H1 (cell line): ENCODE measurements around the gene AREG. TPM values are rescaled to one million over a fixed set of nuclear protein-coding genes. Genes with fewer than 3 reads are reported as not detected.

Source experiments
- CTCF ChIA-PET: fragments of 300-600 bp; sonication (Branson Sonifier 250); formaldehyde crosslinking; loops from one replicate; lab custom pipeline; 2021; ENCODE audit not compliant: partially characterized antibody; lab: Charles Lee
- POLR2A ChIA-PET: fragments of 300-600 bp; sonication (Branson Sonifier 250); formaldehyde crosslinking; loops from one replicate; lab custom pipeline; 2021; ENCODE audit warnings: inconsistent platforms; ENCODE audit not compliant: partially characterized antibody; lab: Charles Lee
- DNase-seq, 2 experiments: peaks; one replicate each; pipeline versions ENCODE4 v3.0.0 to v3.0.0-alpha.2; 2010 to 2022; ENCODE audit warnings: low spot score in 2 of 2, low read depth in 1 of 2, mixed read lengths in 1 of 2
- FAIRE-seq: peaks from 2 replicates; lab custom pipeline; 2011; peaks lifted over from hg19 to GRCh38; lab: Jason Lieb, UNC
- H2AFZ ChIP-seq: 2 replicates; pipeline ENCODE4 v1.8.1; 2012; ENCODE audit warnings: low read length, inconsistent platforms
- H2AK5ac ChIP-seq: 2 replicates; pipeline ENCODE4 v1.6.1; 2013; ENCODE audit warnings: low read depth, low read length
- H2BK120ac ChIP-seq: replicated peaks from 2 replicates; pipeline ENCODE3; 2013; ENCODE audit warnings: low read depth, low read length, inconsistent platforms
- H2BK12ac ChIP-seq: 2 replicates; pipeline ENCODE4 v1.6.1; 2013; ENCODE audit warnings: low read depth, low read length
- H2BK15ac ChIP-seq: 2 replicates; pipeline ENCODE4 v1.6.1; 2013; ENCODE audit warnings: low read length
- H2BK20ac ChIP-seq: 2 replicates; pipeline ENCODE4 v1.6.1; 2013; ENCODE audit warnings: low read length
- H2BK5ac ChIP-seq: 2 replicates; pipeline ENCODE4 v1.6.1; 2013; ENCODE audit warnings: low read depth, low read length
- H3K14ac ChIP-seq: 2 replicates; pipeline ENCODE4 v1.6.1; 2013; ENCODE audit warnings: inconsistent platforms; ENCODE audit not compliant: insufficient read length
- H3K18ac ChIP-seq: 2 replicates; pipeline ENCODE4 v1.6.1; 2013; ENCODE audit warnings: low read length; ENCODE audit errors: extremely low read depth
- H3K23ac ChIP-seq: 2 replicates; pipeline ENCODE4 v1.6.1; 2013; ENCODE audit warnings: inconsistent platforms; ENCODE audit not compliant: insufficient read length
- H3K23me2 ChIP-seq: 2 replicates; pipeline ENCODE4 v1.6.1; 2013; ENCODE audit warnings: low read depth, low read length
- H3K27ac ChIP-seq: 2 replicates; pipeline ENCODE4 v1.6.1; 2011; ENCODE audit warnings: low read depth, low read length, inconsistent platforms
- H3K27me3 ChIP-seq, 4 experiments: replicated peaks in 1 of 4; 1 replicate in 1 of 4; 2 replicates in 3 of 4; pipeline versions ENCODE4 v1.6.1 to v1.8.1; 2011 to 2013; ENCODE audit warnings: low read length in 3 of 4, mild to moderate bottlenecking in 3 of 4, inconsistent platforms in 2 of 4, mixed read lengths in 2 of 4, moderate library complexity in 1 of 4; ENCODE audit not compliant: control insufficient read depth in 3 of 4, insufficient read depth in 3 of 4; ENCODE audit errors: extremely low read depth in 1 of 4
- H3K36me3 ChIP-seq, 4 experiments: 2 replicates each; pipeline versions ENCODE4 v1.6.1 to v1.8.1; 2011 to 2013; ENCODE audit warnings: mild to moderate bottlenecking in 4 of 4, low read length in 3 of 4, moderate library complexity in 2 of 4, control low read depth in 1 of 4, inconsistent platforms in 1 of 4; ENCODE audit not compliant: insufficient read depth in 4 of 4, control insufficient read depth in 2 of 4
- H3K4ac ChIP-seq: replicated peaks from 2 replicates; pipeline ENCODE3; 2013; ENCODE audit warnings: low read length, low read depth, mixed read lengths, inconsistent platforms; ENCODE audit not compliant: insufficient read length
- H3K4me1 ChIP-seq, 4 experiments: replicated peaks in 1 of 4; 1 replicate in 1 of 4; 2 replicates in 3 of 4; pipeline versions ENCODE4 v1.6.1 to v1.8.1; 2011 to 2013; ENCODE audit warnings: low read length in 3 of 4, inconsistent platforms in 2 of 4, mixed read lengths in 1 of 4; ENCODE audit not compliant: insufficient read depth in 4 of 4, control insufficient read depth in 3 of 4
- H3K4me2 ChIP-seq, 2 experiments: 2 replicates each; pipeline versions ENCODE4 v1.6.1 to v1.8.1; 2011 to 2013; ENCODE audit warnings: low read depth in 2 of 2, low read length in 2 of 2, control low read depth in 1 of 2, inconsistent platforms in 1 of 2, mild to moderate bottlenecking in 1 of 2; ENCODE audit not compliant: insufficient read depth in 1 of 2
- H3K4me3 ChIP-seq, 4 experiments: fragments of 200-600, 300-600 bp in 1 of 4; sonication (generic), shearing (Covaris generic), sonication (Bioruptor Twin) in 1 of 4; 2 replicates each; pipeline versions ENCODE4 v1.5.1 to v1.8.1; 2011 to 2016; ENCODE audit warnings: low read length in 4 of 4, low read depth in 3 of 4, control low read depth in 2 of 4, inconsistent platforms in 2 of 4, mild to moderate bottlenecking in 2 of 4, mixed read lengths in 1 of 4, moderate library complexity in 1 of 4; ENCODE audit not compliant: insufficient read depth in 2 of 4; ENCODE audit errors: extremely low read depth in 1 of 4
- H3K56ac ChIP-seq: replicated peaks from 2 replicates; pipeline ENCODE3; 2013; ENCODE audit warnings: low read depth, mild to moderate bottlenecking, mixed read lengths, low read length, inconsistent platforms; ENCODE audit not compliant: insufficient read length
- H3K79me1 ChIP-seq: 2 replicates; pipeline ENCODE4 v1.6.1; 2013; ENCODE audit warnings: low read depth, low read length, control low read depth
- H3K79me2 ChIP-seq, 2 experiments: 2 replicates each; pipeline versions ENCODE4 v1.6.1 to v1.8.1; 2012 to 2013; ENCODE audit warnings: low read length in 2 of 2, mild to moderate bottlenecking in 2 of 2, inconsistent platforms in 1 of 2; ENCODE audit not compliant: insufficient read depth in 2 of 2, control insufficient read depth in 1 of 2
- H3K9ac ChIP-seq, 4 experiments: replicated peaks in 1 of 4; 1 replicate in 1 of 4; 2 replicates in 3 of 4; pipeline versions ENCODE4 v1.6.1 to v1.8.1; 2011 to 2013; ENCODE audit warnings: low read depth in 3 of 4, low read length in 3 of 4, control low read depth in 2 of 4, mild to moderate bottlenecking in 2 of 4, moderate library complexity in 2 of 4, inconsistent platforms in 1 of 4; ENCODE audit errors: extremely low read depth in 1 of 4
- H3K9me3 ChIP-seq, 2 experiments: 2 replicates each; pipeline versions ENCODE4 v1.6.1 to v1.8.1; 2012 to 2013; ENCODE audit warnings: mild to moderate bottlenecking in 2 of 2, moderate library complexity in 2 of 2, control low read depth in 1 of 2, inconsistent platforms in 1 of 2, low read depth in 1 of 2, low read length in 1 of 2, mixed read lengths in 1 of 2; ENCODE audit not compliant: insufficient read depth in 2 of 2
- H4K20me1 ChIP-seq, 2 experiments: replicated peaks in 1 of 2; 2 replicates each; pipeline versions ENCODE3 to v1.8.1; 2011 to 2013; ENCODE audit warnings: inconsistent platforms in 2 of 2, low read length in 2 of 2, mild to moderate bottlenecking in 1 of 2; ENCODE audit not compliant: insufficient read depth in 2 of 2, control insufficient read depth in 1 of 2
- H4K5ac ChIP-seq: 2 replicates; pipeline ENCODE4 v1.6.1; 2013; ENCODE audit warnings: low read length, low read depth, mixed read lengths, inconsistent platforms; ENCODE audit not compliant: insufficient read length
- H4K8ac ChIP-seq: 2 replicates; pipeline ENCODE4 v1.8.0; 2013; ENCODE audit warnings: mild to moderate bottlenecking, moderate library complexity, low read length, inconsistent platforms; ENCODE audit not compliant: insufficient read depth; ENCODE audit errors: extremely low read depth
- H4K91ac ChIP-seq: replicated peaks from 2 replicates; pipeline ENCODE3; 2013; ENCODE audit warnings: low read length, mixed read lengths, inconsistent platforms; ENCODE audit not compliant: insufficient read length
- BCL11A ChIP-seq, 2 experiments: IDR thresholded peaks; one replicate each; pipeline ENCODE4 v1.6.1; 2011; ENCODE audit warnings: low read depth in 2 of 2, low read length in 2 of 2, mild to moderate bottlenecking in 2 of 2
- CEBPB ChIP-seq: IDR thresholded peaks from 2 replicates; pipeline ENCODE4 v1.6.1; 2012; ENCODE audit warnings: low read depth, low read length
- KDM1A ChIP-seq: fragments of 200-600, 300-600 bp; sonication (generic); IDR thresholded peaks from 2 replicates; pipeline ENCODE4 v1.7.1; 2016; ENCODE audit warnings: mild to moderate bottlenecking, low read length, borderline replicate concordance
- SIRT6 ChIP-seq: IDR thresholded peaks from one replicate; pipeline ENCODE4 v1.7.1; 2012; ENCODE audit warnings: low read length, inconsistent platforms
- SRF ChIP-seq: IDR thresholded peaks from 2 replicates; pipeline ENCODE4 v1.6.1; 2011; ENCODE audit warnings: mild to moderate bottlenecking, low read depth, low read length, moderate library complexity
- WGBS, 2 experiments: shearing (Covaris generic) in 1 of 2; methylation state at CpG; one replicate each; pipeline versions ENCODE4 v1.1.6 to v1.1.7; 2013 to 2015; ENCODE audit warnings: low lambda C conversion rate in 2 of 2, mixed read lengths in 2 of 2, inconsistent platforms in 1 of 2, low coverage in 1 of 2, missing lambda C conversion rate in 1 of 2; ENCODE audit not compliant: insufficient replicate concordance in 2 of 2, insufficient coverage in 1 of 2, insufficient read length in 1 of 2; ENCODE audit errors: extremely low coverage in 1 of 2, missing lambda C conversion rate in 1 of 2; 5-methylcytosine and 5-hydroxymethylcytosine counted together
- polyA plus RNA-seq, 7 experiments: library from polyadenylated mRNA; depleted of rRNA in 3 of 7; stranded (reverse) in 5 of 7; unstranded in 2 of 7; fragments of >200 nt in 5 of 7; fragments of 200-250 nt in 2 of 7; gene quantifications; 1 replicate in 5 of 7; 2 replicates in 1 of 7; 4 replicates in 1 of 7; pipeline versions ENCODE4 v1.2.1 to v1.2.3, GENCODE V29; 2011 to 2013; ENCODE audit warnings: missing spikeins in 2 of 7, mixed read lengths in 2 of 7
- total RNA-seq: library from RNA; stranded (reverse); fragmentation: NEBNext Ultra II Directional; extraction: Animal tissue kit (Norgen Biotek cat#: 25700); gene quantifications from 2 replicates; pipeline ENCODE4 v1.2.1, GENCODE V29; 2021

AREG gene
- total and polyA plus RNA-seq, 2 of the 8 experiments (the other 6 are each of a cell fraction or from before 2014, with no cell fraction given), result not detected

- Histone ChIP-seq H4K8ac (no peak overlapping the region), H4K5ac (no peak overlapping the region), H3K4me2 (no peak overlapping the region), H3K36me3 (no peaks in the 10 kb centered on the region), H3K56ac (no peak overlapping the region), H3K14ac (no peak overlapping the region), H3K79me2 (no peaks in the 10 kb centered on the region), H2BK15ac (no peak overlapping the region), H2BK120ac (no peak overlapping the region), H2AK5ac (no peak overlapping the region), H3K27me3 (no peaks in the 10 kb centered on the region; a peak in 1 of 7 replicates), H3K9me3 (no peaks in the 10 kb centered on the region), H2BK12ac (no peak overlapping the region), H3K23ac (no peak overlapping the region), H3K9ac (no peak overlapping the region), H2BK5ac (no peak overlapping the region), H4K91ac (no peak overlapping the region), H3K4me3 (no peak overlapping the region), H3K27ac (no peak overlapping the region), H4K20me1 (no peaks in the 10 kb centered on the region), H2BK20ac (no peak overlapping the region), H3K4me1 (no peaks in the 10 kb centered on the region), H3K79me1 (no peaks in the 10 kb centered on the region), H3K18ac (no peak overlapping the region), H3K4ac (no peak overlapping the region), H3K23me2 (no peaks in the 10 kb centered on the region), H2AFZ (no peak overlapping the region)
- DNase-seq (no peak), FAIRE-seq (no peak)
- POLR2A ChIA-PET, result no interaction called here
- 78% methylated on average over 7 of the region's 7 CpGs; no CpG with 5 or more reads in 1 of the 2 experiments for WGBS, 2 experiments
- TF ChIP-seq SRF (no peak), SIRT6 (no peak), KDM1A (no peak), CEBPB (no peak), BCL11A (IDR thresholded peaks at IDR 0.05; ENCODE audit: low read depth in 2 of 2, low read length in 2 of 2) (no peak)
- CTCF ChIA-PET, result no interaction called here
Measured at GRCh38 chr4:74433541-74434172, 11.3 kb upstream of the AREG start.
